ENCODE results near the gene DSCAM. TPM values are rescaled to one million over a fixed set of nuclear protein-coding genes. Genes with fewer than 3 reads are reported as not detected.
"Not testable (repeated sequence)": the region's sequence is repeated elsewhere in the genome, so short reads cannot be mapped to it uniquely, and the experiment has no call there.

The DSCAM gene, protein sequence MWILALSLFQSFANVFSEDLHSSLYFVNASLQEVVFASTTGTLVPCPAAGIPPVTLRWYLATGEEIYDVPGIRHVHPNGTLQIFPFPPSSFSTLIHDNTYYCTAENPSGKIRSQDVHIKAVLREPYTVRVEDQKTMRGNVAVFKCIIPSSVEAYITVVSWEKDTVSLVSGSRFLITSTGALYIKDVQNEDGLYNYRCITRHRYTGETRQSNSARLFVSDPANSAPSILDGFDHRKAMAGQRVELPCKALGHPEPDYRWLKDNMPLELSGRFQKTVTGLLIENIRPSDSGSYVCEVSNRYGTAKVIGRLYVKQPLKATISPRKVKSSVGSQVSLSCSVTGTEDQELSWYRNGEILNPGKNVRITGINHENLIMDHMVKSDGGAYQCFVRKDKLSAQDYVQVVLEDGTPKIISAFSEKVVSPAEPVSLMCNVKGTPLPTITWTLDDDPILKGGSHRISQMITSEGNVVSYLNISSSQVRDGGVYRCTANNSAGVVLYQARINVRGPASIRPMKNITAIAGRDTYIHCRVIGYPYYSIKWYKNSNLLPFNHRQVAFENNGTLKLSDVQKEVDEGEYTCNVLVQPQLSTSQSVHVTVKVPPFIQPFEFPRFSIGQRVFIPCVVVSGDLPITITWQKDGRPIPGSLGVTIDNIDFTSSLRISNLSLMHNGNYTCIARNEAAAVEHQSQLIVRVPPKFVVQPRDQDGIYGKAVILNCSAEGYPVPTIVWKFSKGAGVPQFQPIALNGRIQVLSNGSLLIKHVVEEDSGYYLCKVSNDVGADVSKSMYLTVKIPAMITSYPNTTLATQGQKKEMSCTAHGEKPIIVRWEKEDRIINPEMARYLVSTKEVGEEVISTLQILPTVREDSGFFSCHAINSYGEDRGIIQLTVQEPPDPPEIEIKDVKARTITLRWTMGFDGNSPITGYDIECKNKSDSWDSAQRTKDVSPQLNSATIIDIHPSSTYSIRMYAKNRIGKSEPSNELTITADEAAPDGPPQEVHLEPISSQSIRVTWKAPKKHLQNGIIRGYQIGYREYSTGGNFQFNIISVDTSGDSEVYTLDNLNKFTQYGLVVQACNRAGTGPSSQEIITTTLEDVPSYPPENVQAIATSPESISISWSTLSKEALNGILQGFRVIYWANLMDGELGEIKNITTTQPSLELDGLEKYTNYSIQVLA (N-terminal part only)
- not detected for total RNA-seq
- long read RNA-seq, partial matches to known transcripts = 0 of 1 reads
- long read RNA-seq, other reads (novel, unspliced or antisense) = 1 of 1 reads

DNA sequence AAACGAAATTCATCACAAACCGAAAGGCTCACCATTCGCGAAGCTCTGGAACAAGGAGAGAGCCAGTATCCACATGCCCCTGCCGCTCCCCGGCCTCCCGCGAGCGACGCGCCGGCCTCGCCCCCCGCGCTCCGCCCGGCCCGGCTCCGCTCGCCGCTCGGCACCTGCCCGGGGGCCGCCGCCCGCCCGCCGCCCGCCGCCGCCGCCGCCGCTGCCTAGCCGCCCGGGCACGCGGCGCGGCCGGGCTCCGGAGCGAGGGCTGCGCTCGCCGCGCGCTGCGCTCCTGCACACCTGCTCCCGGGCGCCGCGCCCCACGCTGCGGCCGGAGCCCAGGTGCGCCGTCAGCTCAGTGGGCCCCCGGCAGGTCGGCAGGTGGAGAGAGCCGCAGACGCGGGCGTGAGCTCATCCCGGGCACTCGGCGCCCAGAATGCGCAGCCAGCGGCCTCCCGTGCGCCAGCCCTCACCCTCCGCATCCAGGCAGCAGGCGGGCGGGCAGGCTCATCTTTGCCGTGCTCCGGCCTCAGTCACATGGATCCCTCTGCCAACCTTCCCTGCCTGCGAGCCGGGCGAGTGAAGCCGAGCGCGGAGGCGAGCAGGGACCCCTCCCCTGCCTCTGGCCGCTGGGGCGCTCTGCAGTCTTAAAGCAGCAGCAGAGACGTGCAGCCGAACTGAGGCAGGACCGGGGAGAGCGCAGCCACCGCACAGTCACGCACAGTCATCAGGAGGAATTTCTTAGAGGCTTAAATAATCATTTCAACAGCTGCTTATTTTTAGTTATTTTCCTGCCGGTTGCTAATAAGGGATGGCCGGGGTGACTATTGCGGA, at the start of gene DSCAM:
DSCAM (minus strand) TSS at position 572 of the 825 bp plus-strand sequence; CDS start at position 75, 497 bp downstream.
- no peak for DNase-seq (ENCODE audit: low spot score)

DNA sequence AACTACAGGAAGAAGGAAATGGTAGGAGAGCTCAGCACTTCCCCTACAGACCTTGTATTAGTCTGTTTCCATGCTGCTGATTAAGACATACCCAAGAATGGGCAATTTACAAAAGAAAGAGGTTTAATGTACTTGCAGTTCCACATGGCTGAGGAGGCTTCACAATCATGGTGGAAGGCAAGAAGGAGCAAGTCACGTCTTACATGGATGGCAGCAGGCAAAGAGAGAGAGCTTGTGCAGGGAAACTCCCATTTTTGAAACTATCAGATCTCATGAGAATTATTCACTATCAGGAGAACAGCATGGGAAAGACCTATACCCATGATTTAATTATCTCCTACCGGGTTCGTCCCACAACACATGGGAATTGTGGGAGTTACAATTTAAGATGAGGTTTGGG, 48.7 kb upstream of the DSCAM start:
- intact Hi-C loops (cut with DNase I); DNase-seq (ENCODE audit: low spot score): not testable (repeated sequence)

More for the DNA sequence above, at the start of gene DSCAM:
- intact Hi-C loops (cut with DNase I) = loop anchor here (10.0 kb wide), 1 partner anchor 382 kb away; no protein-coding TSS in a partner anchor

DNA sequence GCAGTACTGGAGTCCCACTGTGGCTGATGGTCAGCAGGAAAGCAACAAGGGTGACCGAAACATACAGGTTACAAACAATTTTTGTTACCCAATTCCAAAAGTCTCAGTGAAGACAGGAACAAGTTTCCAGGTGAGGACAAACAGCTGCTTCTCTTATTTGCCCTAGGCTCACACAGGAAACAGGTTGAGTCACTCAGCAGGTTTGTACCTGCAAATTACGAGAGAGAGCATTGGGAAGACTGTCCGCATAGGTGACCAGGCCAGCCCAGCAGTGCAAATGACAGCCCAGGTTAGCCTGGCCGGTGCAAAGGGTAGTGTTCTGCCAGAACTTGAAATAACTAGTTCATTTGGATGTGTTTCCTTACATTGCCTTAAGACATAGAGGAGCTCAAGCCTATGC, 40.0 kb upstream of the DSCAM start:
- intact Hi-C loops (cut with DNase I) = no loop called here
- no peak for DNase-seq (ENCODE audit: low spot score)

DNA sequence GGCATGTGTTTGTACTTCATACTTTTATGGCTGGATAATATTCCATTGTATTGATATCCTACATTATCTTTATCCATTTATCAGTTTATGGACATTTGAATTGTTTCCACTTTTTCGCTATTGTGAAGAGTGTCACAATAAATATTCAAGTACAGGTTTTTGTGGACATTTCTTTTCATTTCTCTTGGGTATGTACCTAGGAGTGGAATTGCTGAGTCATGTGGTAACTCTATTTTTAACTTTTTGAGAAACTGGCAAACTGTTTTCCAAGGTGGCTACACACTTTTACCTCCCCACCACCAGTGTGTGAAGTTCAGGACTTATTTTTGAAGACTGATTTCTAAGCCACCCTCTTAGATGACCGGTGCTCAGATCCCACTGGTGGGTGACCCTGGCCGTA, 39.0 kb upstream of the DSCAM start:
- DNase-seq (ENCODE audit: low spot score) = no peak
- intact Hi-C loops (cut with DNase I) = no loop called here

DNA sequence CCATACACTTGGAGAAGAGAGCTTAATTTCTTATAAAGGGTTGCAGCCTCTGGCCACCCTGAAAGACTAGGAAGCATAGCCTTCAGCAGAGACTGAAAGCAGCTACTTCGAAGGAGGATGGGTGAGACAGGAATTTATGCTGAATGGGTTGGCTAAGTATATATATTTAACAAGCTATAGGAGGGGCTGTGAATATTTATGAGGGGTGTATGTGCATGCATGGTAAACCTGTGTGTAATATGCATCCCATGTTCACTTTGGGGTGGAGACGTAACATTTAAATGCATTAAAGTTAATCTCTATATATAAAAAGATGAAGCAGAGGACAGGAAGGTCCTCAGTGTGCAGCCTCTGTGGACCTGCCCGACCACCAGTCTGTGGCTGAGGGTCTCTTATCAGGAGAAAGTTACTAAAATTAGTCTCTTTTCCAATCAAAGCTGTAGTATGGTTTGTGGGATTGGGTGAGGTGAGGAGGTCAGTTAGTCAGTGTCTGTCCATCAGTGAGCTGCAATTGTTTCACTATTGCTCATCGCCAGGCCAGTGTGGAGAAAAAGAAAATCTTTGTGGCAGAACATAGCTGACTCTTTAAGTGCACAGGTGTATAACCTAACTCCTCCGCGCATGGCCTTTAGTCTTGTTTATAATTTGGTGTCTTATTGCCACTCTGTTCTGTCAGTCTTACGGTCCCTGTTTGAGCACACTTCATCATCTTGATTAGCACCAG, 35.4 kb upstream of the DSCAM start:
- intact Hi-C loops (cut with DNase I) = no loop called here
- DNase-seq (ENCODE audit: low spot score) = no peak

DNA sequence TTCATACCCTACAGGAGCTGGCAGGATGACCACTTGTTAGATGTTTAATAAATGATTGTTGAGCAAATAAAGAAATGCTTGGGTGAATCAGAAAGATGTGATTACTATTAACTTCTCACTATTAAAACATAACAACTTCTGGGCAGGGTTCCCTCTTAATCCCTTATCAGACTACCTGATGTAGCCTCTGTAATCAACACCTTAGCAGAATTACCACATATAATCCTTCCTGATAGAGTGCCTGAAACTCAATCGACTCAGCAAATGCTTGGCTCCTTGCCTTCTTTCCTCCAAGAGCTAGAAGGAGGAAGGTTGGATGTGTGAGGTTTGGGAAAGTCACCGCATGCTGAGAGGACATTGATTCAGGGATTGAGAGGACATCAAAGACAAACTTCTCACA, 34.8 kb upstream of the DSCAM start:
- intact Hi-C loops (cut with DNase I) = no loop called here
- DNase-seq (ENCODE audit: low spot score) = no peak

DNA sequence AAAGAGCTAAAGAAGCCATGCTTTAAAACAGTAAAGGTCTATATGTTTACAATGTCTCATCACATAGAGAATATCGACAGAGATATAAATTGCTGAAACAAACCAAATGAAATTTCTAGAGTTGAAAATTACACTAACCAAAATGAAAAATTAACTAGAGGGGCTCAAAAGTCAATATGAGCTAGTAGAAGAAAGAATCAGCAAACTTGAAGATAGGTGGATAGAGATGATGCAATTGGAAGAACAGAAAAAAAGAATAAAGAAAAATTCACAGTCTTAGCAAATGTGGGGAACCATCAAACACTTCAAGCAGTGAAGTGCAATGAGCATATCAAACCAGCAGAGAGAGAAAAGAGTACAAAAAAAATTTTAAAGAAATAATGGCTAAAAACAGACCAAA, 24.1 kb upstream of the DSCAM start:
- intact Hi-C loops (cut with DNase I) = no loop called here
- no peak for DNase-seq (ENCODE audit: low spot score)

DNA sequence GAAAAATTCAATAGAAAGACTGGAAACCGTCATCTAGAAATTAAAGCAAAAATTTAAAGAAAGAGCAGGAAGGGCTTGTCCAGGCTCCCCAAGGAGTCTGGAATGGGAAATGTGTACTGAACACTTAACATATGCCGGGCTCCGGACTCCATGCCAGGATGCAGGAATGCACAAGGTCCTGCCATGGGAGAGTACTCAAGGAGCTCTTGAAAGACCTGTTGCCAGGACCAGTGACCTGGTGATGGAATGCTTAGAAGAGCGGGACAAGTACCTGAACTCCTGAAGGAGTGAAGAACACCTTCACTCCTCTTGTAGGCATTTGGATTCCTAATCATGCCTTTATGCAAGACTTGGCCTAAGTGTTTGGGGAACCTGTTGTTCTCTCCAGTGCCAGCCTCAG, 16.9 kb upstream of the DSCAM start:
- intact Hi-C loops (cut with DNase I) = no loop called here
- DNase-seq (ENCODE audit: low spot score) = no peak

DNA sequence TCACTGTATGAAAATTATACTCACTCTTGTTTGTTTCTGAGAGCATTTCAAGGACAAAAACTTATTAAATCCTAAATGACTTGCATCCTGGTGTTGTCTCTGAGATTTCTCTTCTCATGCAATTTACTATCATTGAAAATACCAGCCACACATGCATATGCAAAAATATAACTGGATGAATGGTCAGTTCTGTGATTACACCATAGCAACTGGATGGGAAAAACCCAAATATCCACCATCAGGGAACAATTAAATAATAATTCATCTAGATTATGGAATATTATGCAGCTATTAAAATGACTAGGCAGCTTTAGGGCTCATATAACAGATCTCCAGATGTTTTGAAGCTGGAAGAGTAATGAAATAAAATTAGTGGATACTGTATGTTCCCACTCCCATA, 11.6 kb upstream of the DSCAM start:
- DNase-seq (ENCODE audit: low spot score) = no peak
- intact Hi-C loops (cut with DNase I) = no loop called here

DNA sequence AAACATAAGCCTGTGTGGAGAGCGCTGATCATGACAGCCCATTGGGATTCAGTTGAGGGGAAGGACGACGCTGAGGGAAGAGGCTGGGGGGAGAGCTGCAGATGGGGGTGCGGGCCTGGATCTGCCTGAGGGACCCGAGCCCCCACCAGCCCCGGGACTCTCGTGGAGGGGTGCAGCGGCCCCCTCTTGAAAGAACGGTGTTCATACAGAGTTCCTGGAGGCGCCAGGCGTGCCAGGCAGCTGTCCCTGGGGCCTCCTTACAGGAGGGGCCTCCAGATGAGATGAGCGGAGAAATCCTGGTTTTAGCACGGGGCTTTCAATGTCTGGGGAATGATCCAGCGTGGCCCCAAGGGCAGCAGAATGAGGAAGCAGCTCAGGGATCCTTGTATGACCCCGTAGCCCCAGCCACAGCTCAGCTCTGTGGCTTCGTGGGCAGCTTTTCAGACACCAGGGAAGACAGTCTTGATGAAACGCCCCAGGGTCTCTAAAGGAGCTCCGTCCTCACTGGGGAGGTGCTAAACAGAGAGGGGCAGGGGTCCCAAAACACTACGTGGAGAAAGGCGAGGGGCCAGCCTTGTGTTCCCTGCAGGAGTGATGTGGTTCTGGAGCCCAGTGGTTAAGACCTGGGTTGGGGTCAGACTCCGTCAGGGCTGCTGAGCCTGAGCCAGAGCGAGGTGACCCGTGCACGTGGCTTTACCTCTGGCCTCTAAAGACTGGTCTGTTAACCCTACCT, 7.2 kb upstream of the DSCAM start:
- intact Hi-C loops (cut with DNase I) = no loop called here

DNA sequence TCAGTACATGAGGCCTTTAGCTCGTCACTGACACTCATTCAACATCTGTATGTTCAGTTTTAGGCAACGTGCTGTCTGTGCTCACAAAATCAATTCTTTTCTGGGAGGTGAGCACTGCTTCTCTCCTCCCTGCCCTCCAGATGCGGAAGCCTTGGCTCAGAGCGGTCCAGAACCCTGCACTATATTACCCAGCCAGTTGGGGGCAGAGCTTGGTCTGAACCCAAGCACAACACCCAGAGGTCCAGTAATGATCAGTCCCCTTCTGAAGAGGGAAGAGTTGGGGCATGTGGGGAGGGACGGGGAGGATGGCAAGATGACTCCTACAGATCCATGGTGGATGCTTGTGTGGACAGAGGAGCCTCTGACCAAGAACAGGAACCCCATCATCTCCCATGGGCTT, 5.6 kb upstream of the DSCAM start:
- DNase-seq (ENCODE audit: low spot score) = no peak
- intact Hi-C loops (cut with DNase I) = no loop called here

More for the DNA sequence above, 7.2 kb upstream of the DSCAM start:
- DNase-seq (ENCODE audit: low spot score) = no peak

DNA sequence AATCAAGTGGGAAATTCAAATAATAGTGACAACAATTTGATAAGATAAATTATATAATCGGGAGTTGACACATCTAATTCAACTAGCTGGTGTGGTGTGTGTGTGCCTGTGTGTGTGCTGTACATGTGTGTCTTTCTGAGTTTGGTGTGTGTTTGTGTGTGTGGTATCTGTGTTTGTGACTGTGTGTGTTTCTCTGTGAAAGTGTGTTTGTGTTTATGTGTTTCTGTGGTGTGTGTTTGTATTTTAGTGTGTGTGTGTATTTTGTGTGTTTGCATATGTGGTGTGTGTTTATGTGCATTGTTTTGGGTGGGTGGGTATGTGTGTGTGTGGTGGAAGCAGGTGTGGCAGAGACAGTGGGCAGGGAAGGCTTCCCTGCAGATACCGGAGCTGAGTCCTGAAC, 4.8 kb upstream of the DSCAM start:
- intact Hi-C loops (cut with DNase I) = no loop called here
- DNase-seq (ENCODE audit: low spot score) = no peak

DNA sequence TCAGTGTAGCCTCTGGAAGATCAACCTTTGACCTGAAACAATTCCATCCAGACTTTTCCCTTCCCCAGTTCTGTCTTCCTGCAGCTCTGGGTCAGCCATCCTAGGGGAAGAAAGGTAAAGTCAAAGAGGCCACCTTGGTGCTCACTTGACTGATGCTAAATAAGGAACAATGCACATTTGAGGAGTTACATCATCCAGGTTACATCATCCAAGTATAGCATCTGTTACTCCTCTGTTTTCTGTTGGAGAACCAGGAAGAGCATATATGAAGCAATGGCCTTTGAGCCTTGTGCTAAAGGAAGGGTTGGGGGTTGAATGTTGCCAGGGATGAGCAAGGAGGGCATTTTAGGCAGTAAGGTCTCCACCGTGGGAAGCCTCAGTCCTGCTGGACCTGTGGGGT, 3.1 kb upstream of the DSCAM start:
- intact Hi-C loops (cut with DNase I) = no loop called here
- no peak for DNase-seq (ENCODE audit: low spot score)

DNA sequence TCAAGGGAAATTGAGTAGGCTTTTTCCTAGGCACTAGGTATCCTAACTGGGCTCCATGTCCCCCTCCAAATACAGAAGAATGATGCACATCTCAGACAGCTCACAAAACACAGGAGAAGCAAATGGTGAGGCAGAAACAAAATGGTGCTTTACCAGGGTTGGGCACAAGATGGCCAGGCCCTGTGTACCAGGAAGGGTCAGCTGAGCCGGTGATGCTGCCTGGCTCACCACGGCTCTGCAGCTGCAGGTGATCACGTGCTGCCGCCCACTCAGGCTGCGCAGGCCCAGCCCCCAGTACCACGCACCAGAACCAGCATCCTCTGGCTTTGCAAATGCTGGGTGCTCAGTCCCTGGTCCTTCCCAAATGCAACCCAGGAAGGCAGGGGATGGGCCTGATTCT, 993 bp upstream of the DSCAM start:
- no peak for DNase-seq (ENCODE audit: low spot score)
- intact Hi-C loops (cut with DNase I) = loop anchor here (10.0 kb wide), 1 partner anchor 383 kb away; no protein-coding TSS in a partner anchor

DNA sequence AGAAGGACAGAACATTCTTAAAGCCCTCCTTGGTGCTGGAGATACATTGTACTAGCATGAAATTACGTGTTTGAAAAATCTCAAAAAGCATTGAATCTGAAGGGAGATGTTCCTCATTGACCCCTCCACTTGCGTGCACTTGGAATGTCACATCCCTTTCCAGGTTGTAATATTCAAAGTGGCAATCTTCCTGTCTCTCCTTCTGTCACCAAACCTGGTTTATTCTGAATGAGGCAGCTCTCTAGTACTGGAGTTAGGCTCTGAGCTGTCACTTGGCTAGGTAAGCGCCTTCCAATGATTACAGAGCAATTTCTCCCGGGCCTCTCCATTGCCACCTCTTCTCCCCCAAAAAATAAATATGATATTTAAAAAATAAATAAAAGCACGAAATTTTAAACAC, 855 bp downstream of the DSCAM start:
- intact Hi-C loops (cut with DNase I) = loop anchor here (10.0 kb wide), 1 partner anchor 381 kb away; no protein-coding TSS in a partner anchor
- no peak for DNase-seq (ENCODE audit: low spot score)

DNA sequence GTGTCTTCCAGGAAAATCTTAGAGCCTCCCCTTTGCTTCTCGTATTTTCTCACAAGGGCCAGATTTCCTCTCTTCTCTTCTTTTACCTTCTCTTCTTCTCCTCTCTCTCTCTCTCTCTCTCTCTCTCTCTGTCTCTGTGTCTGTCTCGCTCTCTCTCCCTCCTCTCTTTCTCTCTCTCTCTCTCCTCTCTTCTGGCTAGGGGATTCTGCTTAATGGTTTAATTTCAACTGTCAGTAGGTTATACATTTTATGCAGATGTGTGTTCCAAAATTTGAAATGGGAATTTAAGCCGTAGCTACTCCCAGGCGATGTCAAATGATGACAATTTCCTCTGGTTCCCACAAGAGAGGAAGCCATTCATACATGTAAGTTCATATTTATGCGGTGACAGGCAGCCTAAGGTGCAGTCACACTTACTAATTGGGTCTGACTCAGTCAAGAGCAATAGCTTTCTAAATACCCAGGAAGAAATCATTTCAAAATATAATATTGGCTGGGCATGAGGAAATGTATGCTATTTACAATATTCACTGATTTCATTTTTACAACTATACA, 1.4 kb downstream of the DSCAM start:
- intact Hi-C loops (cut with DNase I) = loop anchor here (10.0 kb wide), 1 partner anchor 381 kb away; no protein-coding TSS in a partner anchor
- no peak for DNase-seq (ENCODE audit: low spot score)

DNA sequence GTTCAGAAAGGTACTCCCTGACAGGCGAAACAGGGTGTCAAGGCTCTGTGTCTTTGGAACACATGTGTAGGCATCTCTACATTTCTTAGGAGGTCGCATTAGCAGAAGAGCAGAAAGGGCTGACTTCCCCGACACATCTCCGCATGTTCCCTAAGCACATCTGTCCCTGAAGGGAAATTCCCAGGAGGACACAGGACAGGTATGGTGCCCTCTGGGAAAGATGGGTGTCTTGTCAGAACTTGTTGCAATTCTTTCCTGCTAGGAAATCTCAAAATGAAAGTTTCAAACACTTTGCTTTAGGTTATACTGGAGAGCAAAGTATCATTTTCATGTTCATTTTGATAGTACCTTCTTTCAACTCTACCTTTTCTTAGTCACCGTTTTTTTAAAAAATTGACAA, 2.0 kb downstream of the DSCAM start:
- DNase-seq (ENCODE audit: low spot score) = no peak
- intact Hi-C loops (cut with DNase I) = loop anchor here (10.0 kb wide), 1 partner anchor 380 kb away; no protein-coding TSS in a partner anchor
